Choroid plexus epithelial cell (primary cell): Measurements from ENCODE around the gene CHN2.

Experiments used
- DNase-seq: peaks from one replicate; pipeline ENCODE4 v3.0.0-alpha.2; 2010; ENCODE audit warnings: low read depth
- H3K4me3 ChIP-seq: 2 replicates; pipeline ENCODE4 v1.5.1; 2011; ENCODE audit warnings: low read depth, mild to moderate bottlenecking, control low read depth, low read length, moderate library complexity
- CTCF ChIP-seq: conservative IDR thresholded peaks from 2 replicates; pipeline ENCODE4 v1.5.1; 2011; ENCODE audit warnings: low read depth, mild to moderate bottlenecking, control low read depth, inconsistent platforms, low read length, moderate library complexity

CHN2 gene

GRCh38 chr7:29296421-29296820, 101.8 kb downstream of the CHN2 start:
- TF ChIP-seq CTCF = no peak
- no peak for DNase-seq
- no peak overlapping the region for H3K4me3 ChIP-seq

- DNase-seq = no peak
- no peak overlapping the region for H3K4me3 ChIP-seq
- TF ChIP-seq CTCF = peak; percentile 23
Measured at GRCh38 chr7:29297194-29297890, 102.8 kb downstream of the CHN2 start.

- no peak overlapping the region for H3K4me3 ChIP-seq
- no peak for TF ChIP-seq CTCF
Measured at GRCh38 chr7:29299086-29299485, 104.5 kb downstream of the CHN2 start.

GRCh38 chr7:29300026-29300480, 105.5 kb downstream of the CHN2 start:
- H3K4me3 ChIP-seq = no peak overlapping the region
- no peak for DNase-seq
- no peak for TF ChIP-seq CTCF

More at GRCh38 chr7:29299086-29299485, 104.5 kb downstream of the CHN2 start:
- no peak for DNase-seq

GRCh38 chr7:29300649-29301048, 106.1 kb downstream of the CHN2 start:
- TF ChIP-seq CTCF = no peak

GRCh38 chr7:29302666-29303395, 108.3 kb downstream of the CHN2 start:
- TF ChIP-seq CTCF = no peak
- no peak for DNase-seq
- H3K4me3 ChIP-seq = no peak overlapping the region

More at GRCh38 chr7:29300649-29301048, 106.1 kb downstream of the CHN2 start:
- peak; percentile 32 for DNase-seq
- no peak overlapping the region for H3K4me3 ChIP-seq

- H3K4me3 ChIP-seq = no peak overlapping the region
- TF ChIP-seq CTCF = no peak
Measured at GRCh38 chr7:29304756-29305155, 110.2 kb downstream of the CHN2 start.

More at GRCh38 chr7:29304756-29305155, 110.2 kb downstream of the CHN2 start:
- DNase-seq = no peak
